H1 (cell line): ENCODE data around the gene MAP3K3. TPM values are rescaled to one million over a fixed set of nuclear protein-coding genes. Genes with fewer than 3 reads are reported as not detected.

Experiments used
- CTCF ChIA-PET: fragments of 300-600 bp; sonication (Branson Sonifier 250); formaldehyde crosslinking; loops from one replicate; lab custom pipeline; 2021; ENCODE audit not compliant: partially characterized antibody; lab: Charles Lee
- POLR2A ChIA-PET: fragments of 300-600 bp; sonication (Branson Sonifier 250); formaldehyde crosslinking; loops from one replicate; lab custom pipeline; 2021; ENCODE audit warnings: inconsistent platforms; ENCODE audit not compliant: partially characterized antibody; lab: Charles Lee
- DNase-seq, 2 experiments: peaks; one replicate each; pipeline versions ENCODE4 v3.0.0 to v3.0.0-alpha.2; 2010 to 2022; ENCODE audit warnings: low spot score in 2 of 2, low read depth in 1 of 2, mixed read lengths in 1 of 2
- FAIRE-seq: peaks from 2 replicates; lab custom pipeline; 2011; peaks lifted over from hg19 to GRCh38; lab: Jason Lieb, UNC
- H2AFZ ChIP-seq: 2 replicates; pipeline ENCODE4 v1.8.1; 2012; ENCODE audit warnings: low read length, inconsistent platforms
- H2AK5ac ChIP-seq: 2 replicates; pipeline ENCODE4 v1.6.1; 2013; ENCODE audit warnings: low read depth, low read length
- H2BK120ac ChIP-seq: replicated peaks from 2 replicates; pipeline ENCODE3; 2013; ENCODE audit warnings: low read depth, low read length, inconsistent platforms
- H2BK12ac ChIP-seq: 2 replicates; pipeline ENCODE4 v1.6.1; 2013; ENCODE audit warnings: low read depth, low read length
- H2BK15ac ChIP-seq: 2 replicates; pipeline ENCODE4 v1.6.1; 2013; ENCODE audit warnings: low read length
- H2BK20ac ChIP-seq: 2 replicates; pipeline ENCODE4 v1.6.1; 2013; ENCODE audit warnings: low read length
- H2BK5ac ChIP-seq: 2 replicates; pipeline ENCODE4 v1.6.1; 2013; ENCODE audit warnings: low read depth, low read length
- H3K14ac ChIP-seq: 2 replicates; pipeline ENCODE4 v1.6.1; 2013; ENCODE audit warnings: inconsistent platforms; ENCODE audit not compliant: insufficient read length
- H3K18ac ChIP-seq: 2 replicates; pipeline ENCODE4 v1.6.1; 2013; ENCODE audit warnings: low read length; ENCODE audit errors: extremely low read depth
- H3K23ac ChIP-seq: 2 replicates; pipeline ENCODE4 v1.6.1; 2013; ENCODE audit warnings: inconsistent platforms; ENCODE audit not compliant: insufficient read length
- H3K23me2 ChIP-seq: 2 replicates; pipeline ENCODE4 v1.6.1; 2013; ENCODE audit warnings: low read depth, low read length
- H3K27ac ChIP-seq: 2 replicates; pipeline ENCODE4 v1.6.1; 2011; ENCODE audit warnings: low read depth, low read length, inconsistent platforms
- H3K27me3 ChIP-seq, 4 experiments: replicated peaks in 1 of 4; 1 replicate in 1 of 4; 2 replicates in 3 of 4; pipeline versions ENCODE4 v1.6.1 to v1.8.1; 2011 to 2013; ENCODE audit warnings: low read length in 3 of 4, mild to moderate bottlenecking in 3 of 4, inconsistent platforms in 2 of 4, mixed read lengths in 2 of 4, moderate library complexity in 1 of 4; ENCODE audit not compliant: control insufficient read depth in 3 of 4, insufficient read depth in 3 of 4; ENCODE audit errors: extremely low read depth in 1 of 4
- H3K36me3 ChIP-seq, 4 experiments: 2 replicates each; pipeline versions ENCODE4 v1.6.1 to v1.8.1; 2011 to 2013; ENCODE audit warnings: mild to moderate bottlenecking in 4 of 4, low read length in 3 of 4, moderate library complexity in 2 of 4, control low read depth in 1 of 4, inconsistent platforms in 1 of 4; ENCODE audit not compliant: insufficient read depth in 4 of 4, control insufficient read depth in 2 of 4
- H3K4ac ChIP-seq: replicated peaks from 2 replicates; pipeline ENCODE3; 2013; ENCODE audit warnings: low read length, low read depth, mixed read lengths, inconsistent platforms; ENCODE audit not compliant: insufficient read length
- H3K4me1 ChIP-seq, 4 experiments: replicated peaks in 1 of 4; 1 replicate in 1 of 4; 2 replicates in 3 of 4; pipeline versions ENCODE4 v1.6.1 to v1.8.1; 2011 to 2013; ENCODE audit warnings: low read length in 3 of 4, inconsistent platforms in 2 of 4, mixed read lengths in 1 of 4; ENCODE audit not compliant: insufficient read depth in 4 of 4, control insufficient read depth in 3 of 4
- H3K4me2 ChIP-seq, 2 experiments: 2 replicates each; pipeline versions ENCODE4 v1.6.1 to v1.8.1; 2011 to 2013; ENCODE audit warnings: low read depth in 2 of 2, low read length in 2 of 2, control low read depth in 1 of 2, inconsistent platforms in 1 of 2, mild to moderate bottlenecking in 1 of 2; ENCODE audit not compliant: insufficient read depth in 1 of 2
- H3K4me3 ChIP-seq, 4 experiments: fragments of 200-600, 300-600 bp in 1 of 4; sonication (generic), shearing (Covaris generic), sonication (Bioruptor Twin) in 1 of 4; 2 replicates each; pipeline versions ENCODE4 v1.5.1 to v1.8.1; 2011 to 2016; ENCODE audit warnings: low read length in 4 of 4, low read depth in 3 of 4, control low read depth in 2 of 4, inconsistent platforms in 2 of 4, mild to moderate bottlenecking in 2 of 4, mixed read lengths in 1 of 4, moderate library complexity in 1 of 4; ENCODE audit not compliant: insufficient read depth in 2 of 4; ENCODE audit errors: extremely low read depth in 1 of 4
- H3K56ac ChIP-seq: replicated peaks from 2 replicates; pipeline ENCODE3; 2013; ENCODE audit warnings: low read depth, mild to moderate bottlenecking, mixed read lengths, low read length, inconsistent platforms; ENCODE audit not compliant: insufficient read length
- H3K79me1 ChIP-seq: 2 replicates; pipeline ENCODE4 v1.6.1; 2013; ENCODE audit warnings: low read depth, low read length, control low read depth
- H3K79me2 ChIP-seq, 2 experiments: 2 replicates each; pipeline versions ENCODE4 v1.6.1 to v1.8.1; 2012 to 2013; ENCODE audit warnings: low read length in 2 of 2, mild to moderate bottlenecking in 2 of 2, inconsistent platforms in 1 of 2; ENCODE audit not compliant: insufficient read depth in 2 of 2, control insufficient read depth in 1 of 2
- H3K9ac ChIP-seq, 4 experiments: replicated peaks in 1 of 4; 1 replicate in 1 of 4; 2 replicates in 3 of 4; pipeline versions ENCODE4 v1.6.1 to v1.8.1; 2011 to 2013; ENCODE audit warnings: low read depth in 3 of 4, low read length in 3 of 4, control low read depth in 2 of 4, mild to moderate bottlenecking in 2 of 4, moderate library complexity in 2 of 4, inconsistent platforms in 1 of 4; ENCODE audit errors: extremely low read depth in 1 of 4
- H3K9me3 ChIP-seq, 2 experiments: 2 replicates each; pipeline versions ENCODE4 v1.6.1 to v1.8.1; 2012 to 2013; ENCODE audit warnings: mild to moderate bottlenecking in 2 of 2, moderate library complexity in 2 of 2, control low read depth in 1 of 2, inconsistent platforms in 1 of 2, low read depth in 1 of 2, low read length in 1 of 2, mixed read lengths in 1 of 2; ENCODE audit not compliant: insufficient read depth in 2 of 2
- H4K20me1 ChIP-seq, 2 experiments: replicated peaks in 1 of 2; 2 replicates each; pipeline versions ENCODE3 to v1.8.1; 2011 to 2013; ENCODE audit warnings: inconsistent platforms in 2 of 2, low read length in 2 of 2, mild to moderate bottlenecking in 1 of 2; ENCODE audit not compliant: insufficient read depth in 2 of 2, control insufficient read depth in 1 of 2
- H4K5ac ChIP-seq: 2 replicates; pipeline ENCODE4 v1.6.1; 2013; ENCODE audit warnings: low read length, low read depth, mixed read lengths, inconsistent platforms; ENCODE audit not compliant: insufficient read length
- H4K8ac ChIP-seq: 2 replicates; pipeline ENCODE4 v1.8.0; 2013; ENCODE audit warnings: mild to moderate bottlenecking, moderate library complexity, low read length, inconsistent platforms; ENCODE audit not compliant: insufficient read depth; ENCODE audit errors: extremely low read depth
- H4K91ac ChIP-seq: replicated peaks from 2 replicates; pipeline ENCODE3; 2013; ENCODE audit warnings: low read length, mixed read lengths, inconsistent platforms; ENCODE audit not compliant: insufficient read length
- BACH1 ChIP-seq: IDR thresholded peaks from 2 replicates; pipeline ENCODE4 v1.6.1; 2012; ENCODE audit warnings: low read length, improper control_type of control experiment
- CHD2 ChIP-seq: IDR thresholded peaks from 2 replicates; pipeline ENCODE4 v1.6.1; 2012; ENCODE audit warnings: low read length, improper control_type of control experiment
- E2F6 ChIP-seq: IDR thresholded peaks from 2 replicates; pipeline ENCODE4 v1.6.1; 2012; ENCODE audit warnings: inconsistent platforms
- EZH2 ChIP-seq: fragments of 200-600 bp; sonication (generic); IDR thresholded peaks from 2 replicates; pipeline ENCODE4 v1.7.1; 2012; ENCODE audit warnings: low read depth, mild to moderate bottlenecking, moderate library complexity, low read length, inconsistent platforms; ENCODE audit not compliant: severe bottlenecking
- HDAC6 ChIP-seq: IDR thresholded peaks from one replicate; pipeline ENCODE4 v1.7.1; 2012; ENCODE audit warnings: low read depth, mild to moderate bottlenecking, inconsistent platforms, low read length, moderate library complexity
- PHF8 ChIP-seq: fragments of 200-600 bp; sonication (generic); conservative IDR thresholded peaks from 2 replicates; pipeline ENCODE4 v1.7.1; 2012; ENCODE audit warnings: low read depth, mild to moderate bottlenecking, inconsistent platforms, low read length, moderate library complexity
- RXRA ChIP-seq: IDR thresholded peaks from 2 replicates; pipeline ENCODE4 v1.6.1; 2011; ENCODE audit warnings: low read depth, mild to moderate bottlenecking, low read length, moderate library complexity; ENCODE audit not compliant: insufficient read depth
- SRF ChIP-seq: IDR thresholded peaks from 2 replicates; pipeline ENCODE4 v1.6.1; 2011; ENCODE audit warnings: mild to moderate bottlenecking, low read depth, low read length, moderate library complexity
- SUZ12 ChIP-seq: fragments of 200-600 bp; sonication (generic); IDR thresholded peaks from 2 replicates; pipeline ENCODE4 v1.6.1; 2012; ENCODE audit warnings: mild to moderate bottlenecking, inconsistent platforms, low read length, moderate library complexity, mixed read lengths
- TCF12 ChIP-seq: IDR thresholded peaks from 2 replicates; pipeline ENCODE4 v1.6.1; 2011; ENCODE audit warnings: low read depth, mild to moderate bottlenecking, low read length
- WGBS, 2 experiments: shearing (Covaris generic) in 1 of 2; methylation state at CpG; one replicate each; pipeline versions ENCODE4 v1.1.6 to v1.1.7; 2013 to 2015; ENCODE audit warnings: low lambda C conversion rate in 2 of 2, mixed read lengths in 2 of 2, inconsistent platforms in 1 of 2, low coverage in 1 of 2, missing lambda C conversion rate in 1 of 2; ENCODE audit not compliant: insufficient replicate concordance in 2 of 2, insufficient coverage in 1 of 2, insufficient read length in 1 of 2; ENCODE audit errors: extremely low coverage in 1 of 2, missing lambda C conversion rate in 1 of 2; 5-methylcytosine and 5-hydroxymethylcytosine counted together
- polyA plus RNA-seq, 7 experiments: library from polyadenylated mRNA; depleted of rRNA in 3 of 7; stranded (reverse) in 5 of 7; unstranded in 2 of 7; fragments of >200 nt in 5 of 7; fragments of 200-250 nt in 2 of 7; gene quantifications; 1 replicate in 5 of 7; 2 replicates in 1 of 7; 4 replicates in 1 of 7; pipeline versions ENCODE4 v1.2.1 to v1.2.3, GENCODE V29; 2011 to 2013; ENCODE audit warnings: missing spikeins in 2 of 7, mixed read lengths in 2 of 7
- total RNA-seq: library from RNA; stranded (reverse); fragmentation: NEBNext Ultra II Directional; extraction: Animal tissue kit (Norgen Biotek cat#: 25700); gene quantifications from 2 replicates; pipeline ENCODE4 v1.2.1, GENCODE V29; 2021
- TF ChIP-seq, protein P1 (sequence below), 3 experiments: IDR thresholded peaks; 1 replicate in 2 of 3; 2 replicates in 1 of 3; pipeline versions ENCODE4 v1.5.1 to v1.6.1; 2011; ENCODE audit warnings: low read length in 3 of 3, mild to moderate bottlenecking in 3 of 3, inconsistent platforms in 2 of 3, low read depth in 1 of 3, moderate library complexity in 1 of 3; ENCODE audit not compliant: insufficient read depth in 1 of 3; ENCODE audit errors: control extremely low read depth in 1 of 3

The MAP3K3 gene
- total and polyA plus RNA-seq, 2 of the 8 experiments (the other 6 are each of a cell fraction or from before 2014, with no cell fraction given): 10.3 to 21.0 TPM

GRCh38 chr17:63635787-63636186, 13.6 kb downstream of the MAP3K3 start:
- Histone ChIP-seq H4K8ac (no peak overlapping the region), H2AK5ac (no peak overlapping the region), H3K9me3 (no peaks in the 10 kb centered on the region), H3K14ac (no peak overlapping the region), H3K4ac (no peak overlapping the region), H4K91ac (no peak overlapping the region), H2BK20ac (no peak overlapping the region), H3K56ac (no peak overlapping the region), H2BK5ac (no peak overlapping the region), H3K4me1 (peaks cover 0 to 6% (median 4%) of the 10 kb centered on the region in 4 experiments; a peak in 4 of 7 replicates), H2AFZ (no peak overlapping the region), H3K79me2 (no peaks in the 10 kb centered on the region; a peak in 1 of 4 replicates), H3K27ac (no peak overlapping the region), H3K23ac (no peak overlapping the region), H3K23me2 (no peaks in the 10 kb centered on the region; the same call in 1 of the 2 replicates), H2BK12ac (no peak overlapping the region), H3K18ac (no peak overlapping the region), H2BK120ac (no peak overlapping the region), H3K4me3 (no peak overlapping the region), H3K9ac (no peak overlapping the region), H3K36me3 (peaks cover 0 to 7% (median 1%) of the 10 kb centered on the region in 4 experiments; a peak in 3 of 8 replicates), H3K79me1 (no peaks in the 10 kb centered on the region; the same call in 1 of the 2 replicates), H3K4me2 (no peak overlapping the region), H4K5ac (no peak overlapping the region), H4K20me1 (peaks cover 0 to 2% of the 10 kb centered on the region in 2 experiments), H2BK15ac (no peak overlapping the region), H3K27me3 (no peaks in the 10 kb centered on the region)
- WGBS, 2 experiments: 90% methylated on average over 2 of the region's 2 CpGs; no CpG with 5 or more reads in 1 of the 2 experiments
- ChIA-PET CTCF (interaction anchor here (0.6 to 2.0 kb wide), 7 partner anchors 8 to 200 kb away, joined by 3 to 6 read pairs (median 5); no protein-coding TSS in a partner anchor), POLR2A (interaction anchor here (1.1 to 1.2 kb wide), 2 partner anchors 10 to 14 kb away, joined by 3 read pairs; partner anchors contain the start of gene MAP3K3)
- no peak for FAIRE-seq
- no peak for DNase-seq
- no peak for TF ChIP-seq EZH2
- no peak for TF ChIP-seq CHD2
- TF ChIP-seq E2F6: no peak
- TF ChIP-seq HDAC6: no peak
- no peak for TF ChIP-seq PHF8
- TF ChIP-seq, protein P1, sequence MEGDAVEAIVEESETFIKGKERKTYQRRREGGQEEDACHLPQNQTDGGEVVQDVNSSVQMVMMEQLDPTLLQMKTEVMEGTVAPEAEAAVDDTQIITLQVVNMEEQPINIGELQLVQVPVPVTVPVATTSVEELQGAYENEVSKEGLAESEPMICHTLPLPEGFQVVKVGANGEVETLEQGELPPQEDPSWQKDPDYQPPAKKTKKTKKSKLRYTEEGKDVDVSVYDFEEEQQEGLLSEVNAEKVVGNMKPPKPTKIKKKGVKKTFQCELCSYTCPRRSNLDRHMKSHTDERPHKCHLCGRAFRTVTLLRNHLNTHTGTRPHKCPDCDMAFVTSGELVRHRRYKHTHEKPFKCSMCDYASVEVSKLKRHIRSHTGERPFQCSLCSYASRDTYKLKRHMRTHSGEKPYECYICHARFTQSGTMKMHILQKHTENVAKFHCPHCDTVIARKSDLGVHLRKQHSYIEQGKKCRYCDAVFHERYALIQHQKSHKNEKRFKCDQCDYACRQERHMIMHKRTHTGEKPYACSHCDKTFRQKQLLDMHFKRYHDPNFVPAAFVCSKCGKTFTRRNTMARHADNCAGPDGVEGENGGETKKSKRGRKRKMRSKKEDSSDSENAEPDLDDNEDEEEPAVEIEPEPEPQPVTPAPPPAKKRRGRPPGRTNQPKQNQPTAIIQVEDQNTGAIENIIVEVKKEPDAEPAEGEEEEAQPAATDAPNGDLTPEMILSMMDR (IDR thresholded peaks at IDR 0.05; ENCODE audit: control extremely low read depth in 1 of 3, insufficient read depth in 1 of 3, low read depth in 1 of 3, low read length in 3 of 3): no peak
- no peak for TF ChIP-seq BACH1
- TF ChIP-seq SRF: no peak
- TF ChIP-seq SUZ12: no peak
- no peak for TF ChIP-seq RXRA
- TF ChIP-seq TCF12: no peak
